Ascending aorta (tissue), 2 donors: ENCODE measurements around the gene BRD3OS. TPM values are rescaled to one million over a fixed set of nuclear protein-coding genes. Genes with fewer than 3 reads are reported as not detected.

Experiments used
- DNase-seq, 2 donors: peaks; one replicate each; pipeline ENCODE4 v3.0.0-alpha.2; 2019; ENCODE audit warnings: low spot score in 2 of 2
- H3K27ac ChIP-seq, 2 donors: fragments of 200-600 bp; sonication (generic); one replicate each; pipeline ENCODE4 v1.5.1; 2016 to 2017; ENCODE audit warnings: mild to moderate bottlenecking in 1 of 2
- H3K27me3 ChIP-seq: fragments of 200-600 bp; sonication (generic); one replicate; pipeline ENCODE4 v1.5.1; 2017
- H3K36me3 ChIP-seq, 2 donors: fragments of 200-600 bp; sonication (generic); one replicate each; pipeline ENCODE4 v1.5.1; 2016
- H3K4me1 ChIP-seq, 2 donors: fragments of 200-600 bp; sonication (generic); one replicate each; pipeline ENCODE4 v1.5.1; 2016 to 2017; ENCODE audit warnings: mild to moderate bottlenecking in 1 of 2
- H3K4me3 ChIP-seq, 2 donors: fragments of 200-600 bp; sonication (generic); one replicate each; pipeline ENCODE4 v1.5.1; 2016 to 2017; ENCODE audit warnings: mild to moderate bottlenecking in 1 of 2
- H3K9me3 ChIP-seq, 2 donors: fragments of 200-600 bp; sonication (generic); one replicate each; pipeline ENCODE4 v1.5.1; 2016
- CTCF ChIP-seq, 3 experiments: fragments of 200-600 bp in 2 of 3; fragments of 450-650 bp in 1 of 3; sonication (generic) in 2 of 3; IDR thresholded peaks; one replicate each; pipeline ENCODE4 v1.5.1; 2016 to 2019; ENCODE audit warnings: antibody characterized with exemption in 3 of 3, mild to moderate bottlenecking in 1 of 3, moderate library complexity in 1 of 3
- intact Hi-C: fragments of 100-400 bp; cut with DNase I; formaldehyde crosslinking; loops from one replicate; pipeline ENCODE4 v1.15.1; 2023
- total RNA-seq: library from RNA; depleted of rRNA; stranded (reverse); fragments of >200 nt; gene quantifications from one replicate; pipeline ENCODE4 v1.1.0, GENCODE V29; 2016

The BRD3OS gene
- total RNA-seq, 1 donor from 2014 or later: 15.9 TPM

- peak in 1 of 2 donors; percentile 88 for DNase-seq
- no peak overlapping the region for H3K4me3 ChIP-seq
- H3K27ac ChIP-seq: no peak overlapping the region
- no peaks in the 10 kb centered on the region for H3K9me3 ChIP-seq
- no peaks in the 10 kb centered on the region for H3K27me3 ChIP-seq
- H3K4me1 ChIP-seq: peaks cover 0 to 23% of the 10 kb centered on the region in 2 donors
- TF ChIP-seq CTCF (IDR thresholded peaks at IDR 0.05): peak; percentile 94 to 99 (median 96)
- intact Hi-C loops: loop anchor here (1.0 to 5.0 kb wide), 2 partner anchors 201 to 462 kb away; partner anchors contain the start of gene ADAMTSL2
- no peaks in the 10 kb centered on the region for H3K36me3 ChIP-seq
Measured at GRCh38 chr9:133994353-133995011, 30.8 kb upstream of the BRD3OS start.

- no peak for DNase-seq
- intact Hi-C loops: no loop called here
Measured at GRCh38 chr9:133995012-133995896, 30.0 kb upstream of the BRD3OS start.

GRCh38 chr9:133996531-133997520 lies 28.5 kb upstream of the BRD3OS start:
- no peaks in the 10 kb centered on the region for H3K27me3 ChIP-seq
- peaks cover 0 to 12% of the 10 kb centered on the region in 2 donors for H3K4me1 ChIP-seq
- no peak for TF ChIP-seq CTCF (IDR thresholded peaks at IDR 0.05)
- intact Hi-C loops: no loop called here
- H3K27ac ChIP-seq: no peak overlapping the region
- no peaks in the 10 kb centered on the region for H3K36me3 ChIP-seq
- DNase-seq: no peak
- H3K4me3 ChIP-seq: no peak overlapping the region
- H3K9me3 ChIP-seq: no peaks in the 10 kb centered on the region

More at GRCh38 chr9:133995012-133995896, 30.0 kb upstream of the BRD3OS start:
- Histone ChIP-seq H3K27me3 (no peaks in the 10 kb centered on the region), H3K4me1 (peaks cover 0 to 23% of the 10 kb centered on the region in 2 donors), H3K9me3 (no peaks in the 10 kb centered on the region), H3K27ac (no peak overlapping the region), H3K36me3 (no peaks in the 10 kb centered on the region), H3K4me3 (no peak overlapping the region)
- no peak for TF ChIP-seq CTCF (IDR thresholded peaks at IDR 0.05)

GRCh38 chr9:133997584-133997983 lies 27.7 kb upstream of the BRD3OS start:
- Histone ChIP-seq H3K9me3 (no peaks in the 10 kb centered on the region), H3K4me3 (no peak overlapping the region), H3K36me3 (no peaks in the 10 kb centered on the region), H3K27me3 (no peaks in the 10 kb centered on the region), H3K27ac (no peak overlapping the region), H3K4me1 (peaks cover 0 to 12% of the 10 kb centered on the region in 2 donors)
- DNase-seq: no peak
- intact Hi-C loops: no loop called here
- no peak for TF ChIP-seq CTCF (IDR thresholded peaks at IDR 0.05)
